H9 (cell line): ENCODE results near the gene SHTN1. TPM values are rescaled to one million over a fixed set of nuclear protein-coding genes. Genes with fewer than 3 reads are reported as not detected.

Source experiments
- DNase-seq: peaks from one replicate; pipeline ENCODE4 v3.0.0-alpha.2; 2017
- H2AFZ ChIP-seq: one replicate; pipeline ENCODE4 v1.6.1; 2013; ENCODE audit warnings: mild to moderate bottlenecking, low read length, control low read depth, moderate library complexity
- H2AK5ac ChIP-seq: 2 replicates; pipeline ENCODE4 v1.6.1; 2013; ENCODE audit warnings: low read length, control low read depth, mixed read lengths; ENCODE audit not compliant: insufficient read length
- H2BK120ac ChIP-seq: one replicate; pipeline ENCODE4 v1.6.1; 2013; ENCODE audit warnings: low read depth, mild to moderate bottlenecking, low read length, control low read depth, inconsistent platforms; ENCODE audit not compliant: poor library complexity, severe bottlenecking
- H2BK12ac ChIP-seq: 2 replicates; pipeline ENCODE4 v1.6.1; 2013; ENCODE audit warnings: low read length, control low read depth, mixed read lengths, low read depth; ENCODE audit not compliant: insufficient read length
- H2BK15ac ChIP-seq: 2 replicates; pipeline ENCODE4 v1.6.1; 2013; ENCODE audit warnings: low read depth, low read length, control low read depth
- H2BK20ac ChIP-seq: one replicate; pipeline ENCODE4 v1.6.1; 2013; ENCODE audit warnings: low read depth, mild to moderate bottlenecking, low read length, control low read depth, inconsistent platforms; ENCODE audit not compliant: poor library complexity, severe bottlenecking
- H2BK5ac ChIP-seq: 2 replicates; pipeline ENCODE4 v1.6.1; 2013; ENCODE audit warnings: low read length, control low read depth, mixed read lengths; ENCODE audit not compliant: insufficient read length
- H3K14ac ChIP-seq: 2 replicates; pipeline ENCODE4 v1.6.1; 2013; ENCODE audit warnings: low read length, control low read depth; ENCODE audit not compliant: insufficient read depth
- H3K18ac ChIP-seq: 2 replicates; pipeline ENCODE4 v1.6.1; 2013; ENCODE audit warnings: low read depth, mild to moderate bottlenecking, mixed read lengths, low read length, control low read depth; ENCODE audit not compliant: insufficient read length
- H3K23ac ChIP-seq: 2 replicates; pipeline ENCODE4 v1.6.1; 2013; ENCODE audit warnings: low read length, control low read depth, mixed read lengths, low read depth; ENCODE audit not compliant: insufficient read length
- H3K23me2 ChIP-seq: 2 replicates; pipeline ENCODE4 v1.6.1; 2013; ENCODE audit warnings: low read depth, mild to moderate bottlenecking, mixed read lengths, low read length, control low read depth; ENCODE audit not compliant: insufficient read length, poor library complexity, severe bottlenecking
- H3K27ac ChIP-seq: 2 replicates; pipeline ENCODE4 v1.5.1; 2013; ENCODE audit warnings: low read length, control low read depth, mixed read lengths, low read depth; ENCODE audit not compliant: insufficient read length
- H3K27me3 ChIP-seq: 2 replicates; pipeline ENCODE4 v1.6.1; 2013; ENCODE audit warnings: low read length, control low read depth, inconsistent platforms; ENCODE audit not compliant: insufficient read depth
- H3K4ac ChIP-seq: 2 replicates; pipeline ENCODE4 v1.6.1; 2013; ENCODE audit warnings: low read depth, mild to moderate bottlenecking, control low read depth, inconsistent platforms, low read length, moderate library complexity
- H3K4me1 ChIP-seq: 2 replicates; pipeline ENCODE4 v1.6.1; 2013; ENCODE audit warnings: low read length, control low read depth, inconsistent platforms; ENCODE audit not compliant: insufficient read depth
- H3K4me2 ChIP-seq: 2 replicates; pipeline ENCODE4 v1.6.1; 2013; ENCODE audit warnings: low read length, control low read depth, mixed read lengths; ENCODE audit not compliant: insufficient read length, insufficient read depth
- H3K56ac ChIP-seq: 2 replicates; pipeline ENCODE4 v1.6.1; 2013; ENCODE audit warnings: low read depth, mild to moderate bottlenecking, mixed read lengths, low read length, control low read depth; ENCODE audit not compliant: insufficient read length
- H3K79me1 ChIP-seq: 2 replicates; pipeline ENCODE4 v1.6.1; 2013; ENCODE audit warnings: low read depth, mild to moderate bottlenecking, moderate library complexity, low read length, control low read depth, inconsistent platforms; ENCODE audit not compliant: insufficient read depth, poor library complexity, severe bottlenecking
- H3K79me2 ChIP-seq: 2 replicates; pipeline ENCODE4 v1.6.1; 2013; ENCODE audit warnings: low read length, control low read depth, inconsistent platforms; ENCODE audit not compliant: insufficient read depth
- H3K9ac ChIP-seq: 2 replicates; pipeline ENCODE4 v1.6.1; 2013; ENCODE audit warnings: low read length, control low read depth, mixed read lengths; ENCODE audit not compliant: insufficient read length; ENCODE audit errors: extremely low read depth
- H3K9me3 ChIP-seq: one replicate; pipeline ENCODE4 v1.6.1; 2013; ENCODE audit warnings: low read depth, low read length, inconsistent platforms; ENCODE audit not compliant: control insufficient read depth
- H3T11ph ChIP-seq: one replicate; pipeline ENCODE4 v1.6.1; 2013; ENCODE audit warnings: mild to moderate bottlenecking, low read length, control low read depth, inconsistent platforms
- H4K20me1 ChIP-seq: one replicate; pipeline ENCODE4 v1.6.1; 2013; ENCODE audit not compliant: control insufficient read depth, insufficient read length, insufficient read depth
- H4K5ac ChIP-seq: 2 replicates; pipeline ENCODE4 v1.6.1; 2013; ENCODE audit warnings: low read depth, mild to moderate bottlenecking, mixed read lengths, low read length, control low read depth; ENCODE audit not compliant: insufficient read length
- H4K8ac ChIP-seq: replicated peaks from 2 replicates; pipeline ENCODE4 v1.6.1; 2013; ENCODE audit warnings: low read length, control low read depth, mixed read lengths, low read depth; ENCODE audit not compliant: insufficient read length
- H4K91ac ChIP-seq: 2 replicates; pipeline ENCODE4 v1.6.1; 2013; ENCODE audit warnings: low read depth, mild to moderate bottlenecking, moderate library complexity, mixed read lengths, low read length, control low read depth; ENCODE audit not compliant: insufficient read length
- H3K27ac Mint-ChIP-seq, 3 experiments: 2 replicates in 2 of 3; 3 replicates in 1 of 3; pipeline ENCODE4 v1.8.0; 2020 to 2021; ENCODE audit warnings: mixed read lengths in 3 of 3, mild to moderate bottlenecking in 1 of 3, moderate library complexity in 1 of 3
- H3K27me3 Mint-ChIP-seq: 2 replicates; pipeline ENCODE4 v1.8.0; 2021; ENCODE audit warnings: low read depth, mild to moderate bottlenecking, moderate library complexity, mixed read lengths
- H3K36me3 Mint-ChIP-seq, 3 experiments: 2 replicates in 2 of 3; 3 replicates in 1 of 3; pipeline ENCODE4 v1.8.0; 2020 to 2021; ENCODE audit warnings: low read depth in 3 of 3, mixed read lengths in 3 of 3; ENCODE audit not compliant: insufficient read depth in 1 of 3
- H3K4me1 Mint-ChIP-seq, 2 experiments: 2 replicates each; pipeline ENCODE4 v1.8.0; 2020; ENCODE audit warnings: mixed read lengths in 2 of 2
- H3K4me3 Mint-ChIP-seq, 2 experiments: 2 replicates in 1 of 2; 3 replicates in 1 of 2; pipeline ENCODE4 v1.8.0; 2020 to 2021; ENCODE audit warnings: mild to moderate bottlenecking in 2 of 2, mixed read lengths in 2 of 2, moderate library complexity in 1 of 2
- H3K9me3 Mint-ChIP-seq, 2 experiments: 2 replicates in 1 of 2; 3 replicates in 1 of 2; pipeline ENCODE4 v1.8.0; 2020; ENCODE audit warnings: mild to moderate bottlenecking in 2 of 2, mixed read lengths in 2 of 2, moderate library complexity in 1 of 2
- CTCF ChIP-seq: fragments of 200-600 bp; sonication (generic); conservative IDR thresholded peaks from 3 replicates; pipeline ENCODE4 v1.8.0; 2021; ENCODE audit warnings: antibody characterized with exemption, mild to moderate bottlenecking
- WGBS: extraction: QIAGEN DNeasy Blood & Tissue Kit; methylation state at CpG from one replicate; pipeline ENCODE4 v1.1.7; 2013; ENCODE audit warnings: missing lambda C conversion rate, low lambda C conversion rate, mixed read lengths; ENCODE audit not compliant: insufficient read length; ENCODE audit errors: extremely low coverage; 5-methylcytosine and 5-hydroxymethylcytosine counted together
- total RNA-seq: library from RNA; stranded (reverse); gene quantifications from 2 replicates; pipeline ENCODE4 v1.2.1, GENCODE V29; 2021

SHTN1 gene
- total RNA-seq, 1 experiment from 2014 or later: 22.1 TPM

DNA sequence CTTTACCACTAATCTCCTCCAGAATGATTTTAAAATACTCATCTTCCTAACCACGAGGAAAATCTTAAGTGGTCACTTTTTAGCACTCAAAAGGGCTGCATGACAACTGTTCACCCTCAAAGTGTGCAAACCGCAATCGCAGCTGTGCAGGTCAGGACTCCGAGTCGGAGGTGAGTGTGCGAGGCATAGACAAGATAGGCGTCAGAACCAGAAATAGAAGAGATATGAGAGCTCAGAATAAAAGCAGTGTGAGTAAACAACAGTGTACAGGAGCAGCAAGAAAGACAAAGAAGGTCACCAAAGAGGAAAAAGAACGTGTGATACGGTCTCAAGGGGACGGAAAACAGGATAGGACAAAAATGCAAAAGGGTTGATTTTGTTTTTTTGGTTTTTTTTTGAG lies 173.2 kb downstream of the SHTN1 start:
- H3K27ac Mint-ChIP-seq: no peak overlapping the region
- Histone ChIP-seq H2BK5ac (no peak overlapping the region), H2AK5ac (no peak overlapping the region), H3K9ac (no peak overlapping the region), H3K4me2 (no peak overlapping the region), H3K9me3 (no peaks in the 10 kb centered on the region), H3K14ac (no peak overlapping the region), H3K79me2 (no peaks in the 10 kb centered on the region), H3K23ac (no peak overlapping the region), H2BK20ac (no peak overlapping the region), H4K20me1 (peaks cover 3% of the 10 kb centered on the region), H3K56ac (no peak overlapping the region), H2BK15ac (no peak overlapping the region), H3K18ac (no peak overlapping the region), H3K23me2 (no peaks in the 10 kb centered on the region), H3T11ph (no peak overlapping the region), H2AFZ (no peak overlapping the region), H2BK120ac (no peak overlapping the region), H4K91ac (no peak overlapping the region), H2BK12ac (no peak overlapping the region), H4K8ac (no peak overlapping the region), H3K27ac (no peak overlapping the region), H3K4me1 (peaks cover 10% of the 10 kb centered on the region; the same call in 1 of the 2 replicates), H3K27me3 (no peaks in the 10 kb centered on the region), H4K5ac (no peak overlapping the region), H3K79me1 (no peaks in the 10 kb centered on the region), H3K4ac (no peak overlapping the region)
- TF ChIP-seq CTCF: no peak
- H3K36me3 Mint-ChIP-seq: peaks cover 0 to 9% (median 0%) of the 10 kb centered on the region in 3 experiments; a peak in 2 of 7 replicates
- no peak overlapping the region for H3K4me3 Mint-ChIP-seq
- H3K4me1 Mint-ChIP-seq: peaks cover 43 to 46% of the 10 kb centered on the region in 2 experiments
- no peak for DNase-seq
- no CpG with 5 or more reads among the region's 10 CpGs for WGBS
- H3K27me3 Mint-ChIP-seq: peaks cover 11% of the 10 kb centered on the region
- no peaks in the 10 kb centered on the region for H3K9me3 Mint-ChIP-seq

Other genes with a start within 250 kb of the SHTN1 start
- gene ENO4, start 155.7 kb downstream of the SHTN1 start, total RNA-seq: 0.18 and 0.26 TPM in 2 replicates
- not detected in 2 replicates for gene VAX1, start 133.1 kb upstream of the SHTN1 start, total RNA-seq
- gene KCNK18, start 192.3 kb upstream of the SHTN1 start, total RNA-seq: not detected in 2 replicates
- gene SLC18A2, start 235.9 kb upstream of the SHTN1 start, total RNA-seq: 3.0 and 4.0 TPM in 2 replicates